A549 (cell line): ENCODE measurements around the gene POMT2. TPM values are rescaled to one million over a fixed set of nuclear protein-coding genes. Genes with fewer than 3 reads are reported as not detected.

Source experiments
- ATAC-seq, 2 experiments: fragments of 200-7000 bp in 1 of 2; fragments of >200 bp in 1 of 2; cut with Nextera tagmentation in 1 of 2; cut with Tn5 transposase in 1 of 2; 3 replicates each; pipeline versions ENCODE4 v1.8.0 to v1.9.1; 2018 to 2020; ENCODE audit warnings: mild to moderate bottlenecking in 1 of 2, moderate library complexity in 1 of 2
- CTCF ChIA-PET: fragments of 300-600 bp; sonication (Branson Sonifier 250); formaldehyde crosslinking; extraction: SDS; loops from one replicate; lab custom pipeline; 2021; ENCODE audit warnings: antibody characterized with exemption, inconsistent platforms; lab: Yijun Ruan, JAX
- POLR2A ChIA-PET: fragments of 350-600 bp; formaldehyde crosslinking; extraction: SDS; loops from one replicate; lab custom pipeline; 2021; ENCODE audit warnings: antibody characterized with exemption, inconsistent platforms; lab: Yijun Ruan, JAX
- DNase-seq, 2 experiments: peaks; one replicate each; pipeline versions ENCODE4 v3.0.0 to v3.0.0-alpha.2; 2011 to 2016; ENCODE audit warnings: low read depth in 1 of 2, low spot score in 1 of 2
- FAIRE-seq: peaks from 2 replicates; lab custom pipeline; 2011; peaks lifted over from hg19 to GRCh38; lab: Jason Lieb, UNC
- H3K27ac ChIP-seq, 2 experiments: fragments of >200 bp; sonication (Bioruptor Twin); formaldehyde crosslinking; 3 replicates each; pipeline ENCODE4 v1.5.1; 2016 to 2017
- H3K4me1 ChIP-seq: fragments of >200 bp; sonication (Bioruptor Twin); formaldehyde crosslinking; 3 replicates; pipeline ENCODE4 v1.6.1; 2016
- H3K4me2 ChIP-seq: fragments of >200 bp; sonication (Bioruptor Twin); formaldehyde crosslinking; 3 replicates; pipeline ENCODE4 v1.6.1; 2016
- H3K4me3 ChIP-seq: fragments of >200 bp; sonication (Bioruptor Twin); formaldehyde crosslinking; 3 replicates; pipeline ENCODE4 v1.5.1; 2016
- H3K9me3 ChIP-seq: fragments of >200 bp; sonication (Bioruptor Twin); formaldehyde crosslinking; 3 replicates; pipeline ENCODE4 v1.6.1; 2016
- CEBPB ChIP-seq, 2 experiments: fragments of >200 bp in 1 of 2; sonication (Bioruptor Twin) in 1 of 2; formaldehyde crosslinking in 1 of 2; IDR thresholded peaks; 2 replicates each; pipeline ENCODE4 v1.6.1; 2012 to 2016
- CHD2 ChIP-seq: fragments of 150-350 bp; IDR thresholded peaks from 2 replicates; pipeline ENCODE4 v1.6.1; 2014; ENCODE audit warnings: low read length; ENCODE audit not compliant: partially characterized antibody
- E2F6 ChIP-seq: IDR thresholded peaks from 2 replicates; pipeline ENCODE4 v1.6.1; 2012; ENCODE audit warnings: low read depth, borderline replicate concordance
- EHF ChIP-seq: fragments of 250-450 bp; sonication (Bioruptor Pico); IDR thresholded peaks from 2 replicates; pipeline ENCODE4 v1.5.0; 2020; ENCODE audit warnings: mild to moderate bottlenecking
- EHMT2 ChIP-seq: fragments of 200-600 bp; sonication (generic); IDR thresholded peaks from 2 replicates; pipeline ENCODE4 v1.6.1; 2016; ENCODE audit warnings: antibody characterized with exemption, low read depth, mild to moderate bottlenecking, moderate library complexity
- HMGXB4 ChIP-seq: fragments of 250-450 bp; sonication (Bioruptor Pico); IDR thresholded peaks from 2 replicates; pipeline ENCODE4 v1.5.0; 2021; ENCODE audit warnings: mild to moderate bottlenecking, moderate library complexity, borderline replicate concordance
- HOXA7 ChIP-seq: fragments of 250-450 bp; sonication (Bioruptor Pico); IDR thresholded peaks from 2 replicates; pipeline ENCODE4 v1.5.0; 2020; ENCODE audit warnings: mild to moderate bottlenecking, moderate library complexity
- HOXB13 ChIP-seq: fragments of 250-450 bp; sonication (Bioruptor Pico); IDR thresholded peaks from 2 replicates; pipeline ENCODE4 v1.5.0; 2020; ENCODE audit warnings: low read depth, mild to moderate bottlenecking, moderate library complexity
- HOXB5 ChIP-seq: fragments of 250-450 bp; sonication (Bioruptor Pico); IDR thresholded peaks from 2 replicates; pipeline ENCODE4 v1.5.0; 2020; ENCODE audit warnings: mild to moderate bottlenecking, moderate library complexity
- JUN ChIP-seq, 2 experiments: fragments of >200 bp; sonication (Bioruptor Twin); formaldehyde crosslinking; IDR thresholded peaks; 2 replicates in 1 of 2; 3 replicates in 1 of 2; pipeline ENCODE4 v1.6.1; 2016 to 2017
- KDM1A ChIP-seq: fragments of 200-600 bp; sonication (generic); IDR thresholded peaks from 2 replicates; pipeline ENCODE4 v1.6.1; 2016; ENCODE audit warnings: low read depth, mild to moderate bottlenecking
- KDM5A ChIP-seq: fragments of 200-600 bp; sonication (generic); IDR thresholded peaks from 2 replicates; pipeline ENCODE4 v1.6.1; 2016; ENCODE audit warnings: antibody characterized with exemption, mild to moderate bottlenecking
- PBX3 ChIP-seq: IDR thresholded peaks from 2 replicates; pipeline ENCODE4 v1.6.1; 2012
- PHF8 ChIP-seq: fragments of 200-600 bp; sonication (generic); IDR thresholded peaks from 2 replicates; pipeline ENCODE4 v1.6.1; 2016; ENCODE audit warnings: low read depth, mild to moderate bottlenecking, antibody characterized with exemption, moderate library complexity, borderline replicate concordance
- RARB ChIP-seq: fragments of 250-450 bp; sonication (Bioruptor Pico); IDR thresholded peaks from 2 replicates; pipeline ENCODE4 v1.8.0; 2021; ENCODE audit warnings: mild to moderate bottlenecking, moderate library complexity
- RCOR1 ChIP-seq: fragments of 150-350 bp; IDR thresholded peaks from 2 replicates; pipeline ENCODE4 v1.6.1; 2014; ENCODE audit warnings: antibody characterized with exemption, low read length, low read depth
- SMC3 ChIP-seq: fragments of >200 bp; sonication (Bioruptor Twin); formaldehyde crosslinking; IDR thresholded peaks from 3 replicates; pipeline ENCODE4 v1.6.1; 2018; ENCODE audit warnings: inconsistent platforms
- SREBF2 ChIP-seq: fragments of 450-650 bp; IDR thresholded peaks from 2 replicates; pipeline ENCODE4 v1.6.1; 2014; ENCODE audit warnings: mild to moderate bottlenecking, moderate library complexity
- TP53 ChIP-seq: fragments of 250-450 bp; sonication (Bioruptor Pico); IDR thresholded peaks from 2 replicates; pipeline ENCODE4 v1.5.0; 2021; ENCODE audit warnings: mild to moderate bottlenecking, moderate library complexity
- ZC3H11A ChIP-seq: fragments of 450-650 bp; IDR thresholded peaks from 2 replicates; pipeline ENCODE4 v1.6.1; 2014; ENCODE audit warnings: antibody characterized with exemption, mild to moderate bottlenecking
- ZSCAN20 ChIP-seq: fragments of 250-450 bp; sonication (Bioruptor Pico); IDR thresholded peaks from 2 replicates; pipeline ENCODE4 v1.8.0; 2022; ENCODE audit warnings: mild to moderate bottlenecking, moderate library complexity
- WGBS: methylation state at CpG from one replicate; pipeline ENCODE4 v1.1.6; 2017; ENCODE audit errors: missing lambda C conversion rate; 5-methylcytosine and 5-hydroxymethylcytosine counted together
- polyA plus RNA-seq, 4 experiments: library from polyadenylated mRNA; depleted of rRNA in 3 of 4; stranded (reverse); fragments of >200 nt; fragmentation: RNase III in 1 of 4; extraction: RNeasy Plus Mini Kit Qiagen cat#74134 plus additional on column Dnase treatment in 1 of 4; gene quantifications; 2 replicates in 3 of 4; 3 replicates in 1 of 4; pipeline ENCODE4 v1.2.3, GENCODE V29; 2011 to 2017
- TF ChIP-seq, protein P1 (sequence below): fragments of >200 bp; sonication (Bioruptor Twin); formaldehyde crosslinking; IDR thresholded peaks from 3 replicates; pipeline ENCODE4 v1.6.1; 2016

POMT2 gene
- polyA plus RNA-seq, 2 of the 4 experiments (the other 2 are of a cell fraction), result 27.1 to 38.7 TPM

GRCh38 chr14:77260631-77261030, 60.1 kb downstream of the POMT2 start:
- ChIA-PET CTCF (no interaction called here), POLR2A (no interaction called here)
- Histone ChIP-seq H3K4me1 (no peaks in the 10 kb centered on the region), H3K4me3 (no peak overlapping the region), H3K27ac (no peak overlapping the region), H3K9me3 (no peaks in the 10 kb centered on the region), H3K4me2 (no peak overlapping the region)
- DNase-seq (no peak), ATAC-seq (no peak), FAIRE-seq (no peak)
- WGBS, result 73% methylated on average over 9 of the region's 10 CpGs
- no peak for TF ChIP-seq SMC3
- TF ChIP-seq JUN (IDR thresholded peaks at IDR 0.05), result no peak
- no peak for TF ChIP-seq HOXB13 (CRISPR knock-in tag)
- TF ChIP-seq CEBPB (IDR thresholded peaks at IDR 0.05), result no peak
- TF ChIP-seq EHF (CRISPR knock-in tag), result no peak
- no peak for TF ChIP-seq PHF8
- TF ChIP-seq EHMT2, result no peak
- TF ChIP-seq HOXB5, result no peak
- no peak for TF ChIP-seq ZSCAN20
- no peak for TF ChIP-seq RCOR1
- no peak for TF ChIP-seq SREBF2
- TF ChIP-seq HMGXB4, result no peak
- no peak for TF ChIP-seq PBX3
- no peak for TF ChIP-seq HOXA7 (CRISPR knock-in tag)
- TF ChIP-seq CHD2, result no peak
- TF ChIP-seq, protein P1, sequence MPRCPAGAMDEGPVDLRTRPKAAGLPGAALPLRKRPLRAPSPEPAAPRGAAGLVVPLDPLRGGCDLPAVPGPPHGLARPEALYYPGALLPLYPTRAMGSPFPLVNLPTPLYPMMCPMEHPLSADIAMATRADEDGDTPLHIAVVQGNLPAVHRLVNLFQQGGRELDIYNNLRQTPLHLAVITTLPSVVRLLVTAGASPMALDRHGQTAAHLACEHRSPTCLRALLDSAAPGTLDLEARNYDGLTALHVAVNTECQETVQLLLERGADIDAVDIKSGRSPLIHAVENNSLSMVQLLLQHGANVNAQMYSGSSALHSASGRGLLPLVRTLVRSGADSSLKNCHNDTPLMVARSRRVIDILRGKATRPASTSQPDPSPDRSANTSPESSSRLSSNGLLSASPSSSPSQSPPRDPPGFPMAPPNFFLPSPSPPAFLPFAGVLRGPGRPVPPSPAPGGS, result no peak

DNA sequence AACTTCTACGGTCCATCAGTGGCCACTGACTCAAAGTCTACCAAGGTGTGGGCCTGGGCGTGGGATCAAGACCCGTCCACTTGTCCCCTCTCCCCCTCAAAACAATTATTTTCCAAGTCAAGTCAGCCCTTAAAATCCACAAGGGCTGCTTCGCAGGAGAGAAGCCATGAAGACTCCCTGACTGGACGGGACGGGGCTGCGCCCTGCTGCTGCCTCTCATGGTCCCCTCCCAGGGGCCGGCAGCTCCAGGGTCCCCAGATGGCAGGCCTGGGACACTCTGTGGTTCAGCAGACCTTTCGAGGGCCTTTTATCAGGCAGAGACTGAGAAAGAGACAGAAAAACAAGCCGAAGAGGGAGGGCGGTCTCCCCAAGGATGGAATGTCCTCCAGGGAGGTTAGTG, 60.5 kb downstream of the POMT2 start:
- Histone ChIP-seq H3K9me3 (no peaks in the 10 kb centered on the region), H3K4me3 (no peak overlapping the region), H3K4me2 (no peak overlapping the region), H3K27ac (no peak overlapping the region), H3K4me1 (no peaks in the 10 kb centered on the region)
- 68% methylated on average over 11 of the region's 11 CpGs for WGBS
- CTCF ChIA-PET, result interaction anchor here (1.3 kb wide), 1 partner anchor 13 kb away, joined by 3 read pairs; no protein-coding TSS in a partner anchor
- DNase-seq (no peak), ATAC-seq (no peak), FAIRE-seq (no peak)
- POLR2A ChIA-PET, result no interaction called here
- TF ChIP-seq PHF8, result no peak
- no peak for TF ChIP-seq ZC3H11A
- TF ChIP-seq RARB (CRISPR knock-in tag), result no peak
- TF ChIP-seq SMC3, result no peak
- no peak for TF ChIP-seq KDM5A
- no peak for TF ChIP-seq TP53 (CRISPR knock-in tag)
- TF ChIP-seq KDM1A, result no peak

DNA sequence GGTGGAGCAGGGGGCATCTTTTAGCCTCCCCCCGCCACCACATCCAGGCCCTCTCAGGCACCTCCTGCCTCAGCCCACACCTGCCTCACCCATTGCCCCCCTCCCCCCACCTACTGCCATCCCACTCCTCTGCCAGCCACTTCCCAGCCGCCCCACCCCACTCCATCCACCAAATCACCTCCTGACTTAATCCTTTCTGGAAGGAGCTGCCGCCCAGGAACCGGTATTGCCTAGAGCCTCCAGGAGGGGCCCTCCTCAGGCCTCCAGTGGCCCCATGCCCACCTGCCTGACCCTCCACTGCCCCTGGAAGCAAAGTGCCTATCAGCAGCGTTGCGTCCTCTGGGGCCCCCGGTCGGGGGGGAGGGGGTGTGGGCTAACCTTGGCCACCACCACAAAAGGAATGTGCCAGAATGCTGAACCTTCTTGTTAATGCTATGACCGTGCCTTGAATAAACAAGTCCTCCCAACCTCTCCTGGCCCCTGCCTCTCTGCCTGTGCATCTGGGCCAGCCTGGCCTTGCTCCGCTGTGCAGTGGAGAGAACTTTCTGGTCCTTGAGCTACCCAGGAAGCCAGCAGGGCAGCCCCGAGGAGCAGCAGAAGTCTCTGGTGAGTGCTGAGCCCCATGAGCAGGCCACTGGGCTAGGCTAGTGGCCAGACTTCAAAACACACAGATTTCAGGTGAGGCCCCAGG, 61.5 kb downstream of the POMT2 start:
- no peaks in the 10 kb centered on the region for H3K4me1 ChIP-seq
- CTCF ChIA-PET, result interaction anchor here (1.0 to 1.3 kb wide), 2 partner anchors 12 to 16 kb away, joined by 3 read pairs; no protein-coding TSS in a partner anchor
- WGBS, result 62% methylated on average over 6 of the region's 11 CpGs
- POLR2A ChIA-PET, result no interaction called here
- no peaks in the 10 kb centered on the region for H3K9me3 ChIP-seq
- no peak overlapping the region for H3K27ac ChIP-seq
- FAIRE-seq, result no peak
- H3K4me3 ChIP-seq, result no peak overlapping the region
- no peak for TF ChIP-seq E2F6
- ATAC-seq, result no peak; a peak in 1 of 6 replicates
- no peak for DNase-seq
- H3K4me2 ChIP-seq, result no peak overlapping the region
